ENCODE data around the gene DOK6.

Gene DOK6

DNA sequence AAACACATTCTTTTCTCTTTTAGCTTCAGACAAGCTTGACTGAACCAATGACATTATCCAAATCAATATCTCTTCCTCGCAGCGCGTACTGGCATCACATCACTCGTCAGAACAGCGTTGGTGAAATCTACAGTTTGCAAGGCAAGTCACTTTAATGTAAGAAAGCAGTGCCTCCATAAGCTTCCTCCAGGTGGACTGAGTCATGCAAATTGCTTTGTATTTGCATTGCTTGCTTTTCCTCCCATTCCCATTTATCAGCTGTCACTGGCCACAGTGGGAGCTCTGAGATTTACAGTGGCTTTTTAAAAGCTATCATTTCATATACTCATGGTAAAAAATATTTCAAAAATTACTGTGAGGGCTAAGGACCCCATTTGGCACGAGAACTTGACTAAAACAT is 357.0 kb downstream of the DOK6 start:
- FAIRE-seq, result no peak

DNA sequence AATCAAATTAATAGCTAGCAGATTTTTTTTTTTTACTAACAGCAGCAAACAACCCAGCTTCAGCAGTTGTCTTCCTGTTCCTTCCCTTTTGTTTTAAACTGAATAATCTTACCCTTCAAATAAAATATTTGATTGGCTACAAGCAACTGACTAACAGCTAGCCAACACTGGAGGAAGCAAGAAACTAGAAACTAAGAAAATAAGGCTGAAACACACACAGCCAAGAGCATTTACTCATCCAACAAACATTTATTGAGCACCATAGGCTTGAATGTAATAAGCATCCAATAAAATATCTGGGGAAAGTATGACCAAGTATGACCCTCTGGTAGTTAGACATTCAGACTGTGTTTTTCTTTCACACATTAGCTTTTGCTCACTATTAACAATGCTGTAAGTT is 357.8 kb downstream of the DOK6 start:
- no peak for FAIRE-seq

DNA sequence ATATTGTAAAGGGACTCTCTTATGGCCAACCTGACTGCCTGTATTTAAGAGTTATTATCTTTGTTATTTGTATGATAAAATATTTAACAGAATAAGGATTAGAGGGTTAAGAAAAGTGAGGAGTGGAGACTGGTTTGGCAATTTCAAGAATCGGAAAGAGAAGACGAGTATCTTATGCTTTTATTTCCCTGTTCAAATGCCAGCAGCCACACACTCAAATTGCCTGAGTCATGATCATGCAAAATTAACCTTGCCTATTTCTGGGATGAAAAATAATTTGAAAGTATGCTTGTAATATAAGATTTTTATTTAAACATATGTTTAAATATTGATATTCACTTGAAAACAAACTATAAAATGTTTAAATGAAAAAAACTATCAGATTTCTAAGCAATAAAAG is 358.4 kb downstream of the DOK6 start:
- FAIRE-seq, result peak; percentile 62

DNA sequence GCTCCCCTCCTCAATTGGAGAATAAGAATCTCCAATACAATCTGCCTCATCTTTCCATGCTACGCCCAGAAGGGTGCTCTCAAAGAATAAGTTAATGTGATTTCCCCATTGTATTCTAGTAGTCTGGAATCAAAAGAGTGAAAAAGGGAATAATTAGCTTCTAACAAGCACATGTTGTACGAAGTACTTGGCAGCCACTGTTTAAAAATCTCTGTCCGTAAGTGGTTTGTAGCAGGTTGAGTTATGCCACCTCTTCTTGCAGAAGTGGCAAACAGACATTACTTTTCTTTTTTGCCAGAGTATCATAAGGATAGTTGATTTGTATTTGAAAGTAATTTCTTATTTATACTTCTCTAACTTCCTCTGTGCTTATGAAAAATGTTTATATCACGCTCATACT is 362.3 kb downstream of the DOK6 start:
- no peak for FAIRE-seq

DNA sequence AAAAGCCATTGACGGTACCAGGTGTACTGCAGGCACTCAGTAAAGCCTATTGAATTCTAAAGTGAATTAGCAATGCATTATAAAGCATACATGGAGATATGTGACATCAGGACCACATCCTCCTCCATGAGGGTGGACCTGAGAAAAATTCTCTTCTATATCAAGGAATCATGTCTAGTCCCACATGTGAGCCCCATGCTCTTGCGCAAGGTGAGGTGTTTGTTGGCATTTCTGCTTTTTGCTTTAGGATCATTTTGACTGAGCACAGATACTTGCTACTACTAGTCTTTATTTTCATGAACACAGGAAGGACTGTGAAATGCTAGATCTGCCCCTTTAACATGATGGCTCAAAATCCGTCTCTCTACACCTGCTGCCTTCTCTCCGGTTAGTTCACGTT is 363.1 kb downstream of the DOK6 start:
- FAIRE-seq, result no peak

DNA sequence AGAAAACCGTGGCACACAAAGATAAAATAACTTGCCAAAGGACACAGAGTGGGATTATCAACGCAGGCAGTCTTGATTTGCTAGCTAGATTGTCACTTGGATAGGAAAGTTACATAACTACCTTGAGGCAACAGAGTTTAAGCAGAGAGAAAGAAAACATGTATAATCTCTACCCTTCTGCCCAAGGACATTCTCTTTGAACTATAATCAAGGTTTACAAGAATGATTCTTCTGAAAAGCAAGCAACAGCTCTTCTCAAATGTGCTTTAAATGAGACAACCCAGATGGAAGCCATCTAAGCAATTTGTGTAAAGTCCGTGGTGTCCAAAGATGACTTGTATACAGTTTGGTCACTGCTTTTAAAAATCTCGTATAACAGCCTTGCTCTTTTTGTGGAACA is 369.6 kb downstream of the DOK6 start:
- no peak for FAIRE-seq

DNA sequence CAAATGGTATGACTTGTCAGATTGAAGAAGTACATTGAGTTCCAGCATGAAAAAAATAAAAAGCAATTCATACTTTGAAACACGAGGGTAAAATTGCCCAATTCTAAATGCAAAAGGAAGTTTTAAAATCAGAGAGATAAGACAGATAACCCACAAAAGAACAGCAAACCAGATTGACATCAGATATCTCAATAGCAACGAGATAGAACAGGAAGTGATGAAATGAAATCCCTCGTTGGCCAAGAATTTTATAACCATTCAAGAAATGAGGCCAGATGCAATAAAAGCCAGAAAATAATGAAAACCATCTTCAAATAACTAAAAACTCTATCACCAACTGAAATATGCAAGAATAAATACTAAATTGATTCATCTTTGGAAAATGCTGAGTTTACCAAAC is 374.1 kb downstream of the DOK6 start:
- peak; percentile 80 for FAIRE-seq

DNA sequence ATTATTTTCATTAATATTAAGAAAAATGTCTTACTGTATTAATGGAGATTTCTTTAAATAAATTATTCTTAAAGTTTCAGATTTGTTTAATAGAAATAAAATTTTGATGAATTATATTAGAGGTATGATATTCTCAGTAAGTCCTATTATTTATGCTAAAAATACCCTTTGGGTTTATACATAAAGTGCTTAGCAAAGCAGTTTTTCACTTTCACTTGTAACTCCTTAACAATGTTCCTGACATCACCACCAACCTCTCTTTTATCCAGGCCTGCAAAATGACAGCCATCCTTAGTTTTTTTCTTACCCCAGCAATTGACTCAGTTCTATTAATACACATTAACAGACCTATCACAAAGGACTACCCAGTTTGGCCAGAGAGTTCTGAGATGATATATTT is 376.6 kb downstream of the DOK6 start:
- FAIRE-seq, result peak; percentile 33

DNA sequence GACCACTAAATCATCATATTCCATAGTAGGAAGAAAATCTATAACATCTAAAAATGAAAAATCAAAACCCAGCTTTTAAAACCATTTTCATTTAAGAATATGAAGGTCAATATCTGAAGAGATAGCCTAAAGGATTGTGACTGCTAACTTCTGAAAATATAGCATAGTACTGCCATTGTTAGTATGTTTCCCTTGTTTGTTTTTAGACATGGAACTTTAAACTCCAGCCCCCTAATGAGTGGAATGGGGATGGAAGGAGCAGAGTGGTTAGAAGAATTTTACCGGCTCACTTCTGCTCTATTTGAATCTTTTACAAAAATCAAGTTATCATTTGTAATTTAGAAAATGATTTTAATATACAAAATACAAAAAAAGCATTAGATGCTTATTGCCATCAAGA is 378.0 kb downstream of the DOK6 start:
- no peak for FAIRE-seq

DNA sequence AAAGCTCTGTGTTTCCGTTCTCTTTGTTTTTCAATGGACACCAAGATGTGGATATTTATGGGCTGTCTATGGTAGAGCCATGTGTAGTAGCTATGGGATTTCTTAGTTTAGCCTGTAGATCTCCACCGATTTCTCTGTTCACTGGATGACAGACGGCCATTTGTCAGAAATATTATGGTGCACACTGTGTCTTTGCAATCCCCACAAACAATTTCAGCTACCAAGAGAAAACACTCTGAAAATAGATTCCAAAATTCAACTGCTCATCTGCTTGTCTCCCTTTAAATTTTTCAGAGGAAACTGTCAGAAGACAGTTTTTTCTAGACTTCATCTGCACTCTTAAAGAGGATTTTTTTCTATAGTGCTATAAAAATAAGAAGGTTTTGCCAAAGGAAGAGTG is 380.2 kb downstream of the DOK6 start:
- FAIRE-seq, result no peak

DNA sequence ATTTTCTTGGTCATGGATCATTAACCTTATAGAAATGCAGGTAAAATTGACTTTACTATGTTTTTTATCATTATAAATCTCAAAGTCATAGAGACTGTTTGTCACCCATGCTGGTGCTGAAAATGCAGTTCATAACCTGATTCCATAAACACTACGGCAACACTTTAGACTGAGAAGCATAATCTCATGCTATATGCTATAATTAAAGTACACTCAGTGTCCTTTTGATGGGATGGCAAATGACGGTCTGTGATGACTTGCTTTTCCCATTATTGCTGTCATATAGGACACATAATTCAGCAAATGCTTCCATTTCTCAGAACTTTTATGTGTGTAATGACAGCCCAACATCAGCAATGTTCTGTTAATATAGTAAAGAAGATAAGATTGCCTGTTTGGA is 384.1 kb downstream of the DOK6 start:
- no peak for FAIRE-seq

DNA sequence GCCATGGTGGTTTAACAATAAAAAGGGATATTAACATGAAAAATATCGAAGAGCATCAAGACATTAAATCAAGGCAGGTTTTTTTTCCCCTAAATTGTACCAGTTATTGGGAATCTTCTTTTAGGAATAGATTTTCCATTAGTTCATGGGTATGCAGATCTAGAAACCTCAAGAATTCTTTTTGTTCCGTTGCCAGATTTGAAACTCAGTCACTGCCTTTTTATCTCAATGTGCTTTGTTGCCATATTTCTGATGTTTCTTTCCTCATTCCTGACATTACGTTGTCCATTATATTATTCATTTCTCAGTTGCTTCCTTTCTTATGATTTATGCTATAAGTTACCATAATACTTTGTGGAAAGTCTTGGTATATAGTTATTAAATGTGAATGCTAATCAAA is 384.8 kb downstream of the DOK6 start:
- no peak for FAIRE-seq

DNA sequence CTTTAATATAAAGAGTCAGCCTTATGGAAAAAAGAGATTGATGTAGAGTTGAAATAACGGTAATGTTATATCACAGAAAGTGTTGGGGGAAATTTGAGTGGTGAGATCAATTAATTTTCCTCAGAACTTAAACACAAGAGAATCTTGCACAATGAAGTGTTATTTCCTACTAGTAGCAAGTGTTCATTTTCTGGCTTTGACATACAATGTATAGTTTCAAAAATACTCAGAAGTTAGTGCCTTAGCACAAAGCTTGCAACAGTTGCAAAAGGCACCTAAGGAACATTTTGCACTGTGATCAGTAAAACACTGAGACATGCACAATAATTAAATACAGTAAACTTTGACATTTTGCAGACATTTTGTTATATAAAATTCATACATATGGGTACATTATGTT is 385.7 kb downstream of the DOK6 start:
- no peak for FAIRE-seq

DNA sequence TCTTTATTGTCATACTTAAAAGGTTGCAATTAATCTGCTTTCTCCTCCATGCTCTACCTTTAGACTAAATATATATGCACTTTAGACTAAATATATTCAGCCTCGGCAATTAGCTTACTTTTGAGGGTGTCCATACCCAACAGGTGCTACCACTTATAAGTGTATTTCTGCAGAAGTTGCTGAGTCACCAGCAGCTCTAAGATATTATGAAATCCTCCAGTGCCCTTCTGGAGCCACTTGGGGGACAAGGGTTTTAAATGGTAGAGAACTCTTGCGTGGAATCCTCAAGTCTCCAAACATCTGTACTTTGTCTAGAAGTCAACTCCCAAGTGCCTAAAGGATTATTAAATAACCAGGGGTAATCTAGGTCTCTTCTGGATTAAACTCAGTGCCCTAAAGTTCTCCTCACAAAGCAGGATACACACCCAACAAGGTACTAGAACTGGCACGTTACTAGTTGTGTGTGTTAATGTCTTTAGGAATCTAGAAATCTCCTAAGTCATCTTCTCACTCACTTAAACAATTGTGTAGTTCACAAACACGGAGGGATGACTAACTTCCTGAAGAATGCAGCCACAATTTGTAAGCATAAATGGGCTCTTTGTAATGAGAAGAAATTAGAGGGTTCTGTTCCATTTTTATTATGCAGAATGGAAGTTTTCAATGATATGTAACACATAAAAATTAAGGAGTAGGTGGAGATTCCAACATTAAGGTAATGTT is 387.3 kb downstream of the DOK6 start:
- FAIRE-seq, result no peak

DNA sequence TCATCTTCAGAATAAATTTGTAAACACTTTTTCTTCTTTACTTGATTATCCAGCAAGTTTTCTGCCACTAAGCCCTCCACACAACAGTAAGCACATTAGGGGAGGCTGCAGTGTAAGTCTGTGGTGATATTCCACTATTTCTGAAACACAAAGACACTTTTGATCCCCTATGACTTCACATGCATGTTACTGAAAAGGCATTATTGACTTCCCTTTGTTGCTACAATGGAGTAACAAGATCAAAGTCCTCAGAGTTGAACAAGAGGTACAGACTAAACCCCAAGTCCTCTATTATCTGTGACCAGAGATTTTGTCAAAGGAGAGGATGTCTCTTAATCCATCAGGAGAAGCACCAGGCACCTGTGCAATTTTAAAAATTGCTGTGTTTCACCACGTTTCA is 389.1 kb downstream of the DOK6 start:
- FAIRE-seq, result no peak

DNA sequence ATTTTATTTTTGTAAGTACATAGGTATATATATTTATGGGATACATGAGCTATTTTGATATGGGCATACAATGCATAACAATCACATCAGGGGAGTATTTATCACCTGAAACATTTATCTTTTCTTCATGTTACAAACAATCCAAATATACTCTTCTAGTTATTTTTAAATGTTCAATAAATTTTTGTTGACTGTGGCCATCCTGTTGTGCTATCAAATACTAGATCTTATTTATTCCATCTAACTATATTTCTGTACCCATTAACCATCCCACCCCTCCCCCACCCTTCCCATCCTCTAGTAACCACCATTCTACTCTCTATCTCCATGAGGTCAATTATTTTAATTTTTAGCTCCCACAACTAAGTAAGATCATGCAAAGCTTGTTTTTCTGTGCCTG is 390.0 kb downstream of the DOK6 start:
- no peak for FAIRE-seq

DNA sequence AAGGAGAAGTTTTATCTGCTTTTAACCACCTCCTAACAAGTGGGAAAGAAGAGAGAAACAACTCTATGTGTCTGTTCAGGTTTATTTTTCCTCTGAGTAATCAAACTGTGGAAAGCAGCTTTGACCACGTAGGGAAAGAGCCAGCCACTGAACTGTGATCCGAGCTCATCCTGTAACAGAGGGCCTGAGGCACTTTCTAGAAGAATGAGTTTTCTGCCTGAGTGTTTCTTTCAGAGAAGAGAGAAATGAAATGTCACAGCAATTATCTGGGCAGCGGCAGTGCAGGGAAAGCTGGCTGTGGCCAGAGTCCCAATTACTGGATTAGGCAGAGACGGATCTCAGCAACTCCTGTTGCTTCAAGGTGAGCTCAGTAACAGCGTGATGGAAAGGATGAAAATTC is 395.1 kb downstream of the DOK6 start:
- no peak for FAIRE-seq

DNA sequence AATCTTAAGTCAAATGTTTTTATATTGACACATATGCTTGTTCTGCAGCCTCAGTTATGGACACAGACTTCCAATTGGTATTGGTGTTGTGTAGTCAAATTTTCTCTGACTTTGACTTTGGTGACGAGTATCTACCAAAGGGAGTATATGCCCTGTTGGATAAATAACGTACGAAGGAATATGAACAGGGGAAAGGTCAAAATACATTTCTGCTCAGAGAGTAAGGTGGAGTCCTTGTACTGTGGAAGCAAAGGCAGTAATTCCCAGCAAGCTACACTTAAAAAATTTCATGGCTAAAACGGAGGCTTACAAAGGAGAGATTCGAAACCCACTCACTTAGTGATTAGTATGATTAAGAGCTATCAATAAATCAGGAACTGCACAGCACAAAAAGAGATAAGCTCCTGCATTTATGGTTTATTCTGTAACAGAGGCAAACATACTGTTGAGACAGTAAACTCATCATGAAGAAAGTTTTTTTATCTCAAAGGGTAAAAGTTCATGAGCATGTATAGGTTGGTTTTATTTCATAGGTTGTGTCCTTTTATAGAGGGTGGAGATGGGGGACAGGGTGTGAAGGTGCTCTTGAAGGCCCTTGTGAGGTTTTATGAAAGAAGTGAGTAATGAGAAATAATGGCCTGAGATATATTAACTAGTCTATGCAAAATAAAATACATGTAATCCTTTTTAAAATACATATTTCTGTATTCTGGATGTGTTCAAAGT is 404.3 kb downstream of the DOK6 start:
- no peak for FAIRE-seq

DNA sequence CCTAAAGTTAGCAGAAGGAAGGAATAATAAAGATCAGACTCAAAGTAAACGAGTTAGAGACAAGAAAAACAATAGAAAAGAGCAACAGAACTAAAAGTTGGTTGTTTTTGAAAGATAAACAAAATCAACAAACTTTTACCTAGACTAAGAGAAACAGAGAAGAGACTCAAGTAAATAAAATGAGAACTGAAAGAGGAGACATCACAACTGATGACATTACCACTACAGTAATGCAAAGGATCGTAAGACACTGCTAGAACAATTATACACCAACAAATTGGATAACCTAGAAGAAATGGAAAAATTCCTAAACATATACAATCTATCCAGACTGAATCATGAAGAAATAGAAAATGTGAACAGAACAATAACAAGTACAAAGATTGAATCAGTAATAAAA is 407.7 kb downstream of the DOK6 start:
- no peak for FAIRE-seq

DNA sequence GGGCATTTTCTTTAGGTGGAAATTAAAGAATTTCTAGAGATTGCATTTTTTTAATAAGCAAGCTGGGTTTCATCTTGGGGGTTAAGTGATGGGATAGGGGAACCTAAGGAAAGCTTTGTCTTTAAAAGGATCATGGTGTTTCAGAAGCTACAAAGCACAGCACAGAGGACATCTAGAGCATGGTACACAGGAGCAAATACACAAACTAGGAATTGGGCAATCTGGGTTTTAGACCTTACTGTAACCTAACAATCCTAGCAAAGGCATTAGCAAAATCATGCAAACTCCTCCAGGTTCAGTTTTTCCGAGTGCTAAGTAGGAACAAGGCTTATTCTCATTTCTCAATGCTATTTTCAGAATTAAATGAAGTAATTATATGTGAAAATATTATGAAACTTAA is 412.9 kb downstream of the DOK6 start:
- FAIRE-seq, result no peak

DNA sequence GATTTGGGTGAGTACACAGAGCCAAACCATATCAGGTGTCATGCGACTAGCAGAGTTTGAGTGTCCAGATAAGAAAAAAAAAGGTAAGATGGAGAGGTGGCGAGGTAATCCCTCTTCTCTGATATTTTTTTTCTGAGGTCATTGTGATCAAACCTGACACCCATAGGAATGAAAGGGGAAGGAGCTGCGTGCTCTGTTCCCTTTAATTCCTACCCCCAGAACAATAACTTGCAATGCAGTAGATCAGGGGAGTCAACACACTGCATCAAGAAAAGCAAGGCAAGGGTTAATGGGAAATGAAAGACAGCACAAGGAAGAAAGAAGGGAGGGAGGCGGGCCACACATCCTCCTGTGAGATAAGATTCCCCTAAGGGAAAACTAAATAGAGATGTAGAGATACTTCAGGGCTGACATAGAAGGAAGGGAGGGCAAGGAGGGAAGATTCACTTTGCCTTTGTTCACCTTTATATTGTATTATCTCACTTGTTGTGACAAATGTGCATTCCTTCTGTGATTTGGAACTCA is 414.2 kb downstream of the DOK6 start:
- no peak for FAIRE-seq

DNA sequence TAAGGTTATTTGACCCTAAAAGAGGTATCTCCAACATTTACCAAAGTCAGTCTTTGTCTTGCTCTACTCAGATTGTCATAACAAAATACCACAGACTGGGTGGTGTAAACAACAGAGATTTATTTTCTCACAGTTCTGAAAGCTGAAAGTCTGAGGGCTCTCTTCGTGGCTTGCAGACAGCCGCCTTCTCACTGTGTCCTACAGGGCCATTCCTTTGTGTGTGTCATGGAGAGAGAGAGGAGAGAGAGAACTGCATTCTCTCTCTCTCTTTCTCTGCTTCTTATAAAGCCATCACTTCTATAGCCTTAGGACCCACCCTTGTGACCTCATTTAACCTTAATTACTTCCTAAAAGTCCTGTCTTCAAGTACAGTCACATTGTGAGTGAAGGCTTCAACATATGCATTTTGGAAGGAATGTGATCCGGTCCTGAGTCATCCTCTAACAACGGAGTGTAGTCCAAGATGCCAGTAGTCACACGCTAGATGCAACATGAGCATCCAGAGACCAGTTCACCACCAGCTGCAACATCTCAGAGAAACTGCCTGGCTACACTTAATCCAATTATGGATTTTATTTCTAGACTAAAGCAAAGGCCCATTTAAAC is 416.8 kb downstream of the DOK6 start:
- FAIRE-seq, result no peak

DNA sequence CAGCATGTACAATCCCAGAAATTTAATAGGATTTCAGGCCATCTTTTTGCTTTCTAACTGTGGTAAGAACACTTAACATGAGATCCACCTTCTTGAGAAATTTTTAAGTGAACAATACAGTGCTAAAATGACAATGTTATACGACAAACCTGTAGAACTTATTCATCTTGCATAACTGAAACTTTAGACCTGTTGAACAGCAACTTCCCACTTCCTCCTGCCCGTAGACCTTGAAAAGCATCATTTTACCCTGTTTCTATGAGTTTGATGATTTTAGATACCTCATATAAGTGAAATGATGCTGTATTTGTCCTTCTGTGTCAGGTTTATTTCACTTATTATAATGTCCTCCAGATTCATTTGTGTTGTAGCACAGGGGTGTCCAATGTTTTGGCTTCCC is 418.8 kb downstream of the DOK6 start:
- FAIRE-seq, result no peak

DNA sequence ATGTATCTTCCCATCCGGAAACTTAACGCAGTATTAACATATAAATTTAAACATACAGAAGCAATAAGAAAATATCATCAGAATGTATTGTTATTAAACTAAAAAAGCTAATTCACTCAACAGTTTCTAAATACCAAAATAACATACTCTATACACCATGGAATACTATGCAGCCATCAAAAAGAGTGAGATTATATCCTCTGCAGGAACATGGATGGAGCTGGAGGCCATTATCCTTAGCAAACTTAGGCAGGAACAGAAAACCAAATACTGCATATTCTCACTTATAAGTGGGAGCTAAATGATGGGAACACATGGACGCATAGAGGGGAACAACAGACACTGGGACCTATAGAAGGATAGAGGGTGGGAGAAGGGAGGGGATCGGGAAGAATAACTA is 419.9 kb downstream of the DOK6 start:
- no peak for FAIRE-seq
